Activated naive CD4-positive, alpha-beta T cell (primary cell): Measurements from ENCODE around the gene ERC1.
"Not testable (repeated sequence)": the region's sequence is repeated elsewhere in the genome, so short reads cannot be mapped to it uniquely, and the experiment has no call there.

ENCODE experiments used
- DNase-seq, 4 experiments: peaks; one replicate each; lab custom pipeline; 2025; lab: John Stamatoyannopoulos, UW

ERC1 gene

GRCh38 chr12:1185460-1186182 lies 194.6 kb downstream of the ERC1 start:
- DNase-seq: no peak

DNA sequence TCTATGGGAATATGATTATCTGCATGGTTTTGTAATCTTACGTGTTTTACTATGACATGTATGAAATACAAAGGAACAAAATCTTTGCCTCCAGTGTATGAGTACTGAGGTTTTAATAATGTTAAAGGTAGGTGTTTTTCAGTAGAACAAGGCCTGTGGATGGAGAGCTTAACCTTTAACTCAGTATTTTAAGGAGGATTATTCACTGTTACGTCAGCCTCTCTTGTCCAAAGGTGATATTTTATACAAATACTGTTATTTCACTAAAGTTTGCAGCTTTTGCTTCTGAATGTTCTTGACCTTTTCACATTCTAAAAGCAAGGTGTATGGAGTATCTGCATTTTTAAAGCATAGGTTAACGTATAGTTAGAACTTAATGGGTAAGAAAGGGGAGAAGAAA lies 195.3 kb downstream of the ERC1 start:
- DNase-seq: no peak

GRCh38 chr12:1188016-1188415 lies 197.0 kb downstream of the ERC1 start:
- no peak for DNase-seq

- DNase-seq: no peak
These were observed 198.1 kb downstream of the ERC1 start for GRCh38 chr12:1189163-1189562.

- no peak for DNase-seq
These were observed 204.5 kb downstream of the ERC1 start for GRCh38 chr12:1195513-1195912.

DNA sequence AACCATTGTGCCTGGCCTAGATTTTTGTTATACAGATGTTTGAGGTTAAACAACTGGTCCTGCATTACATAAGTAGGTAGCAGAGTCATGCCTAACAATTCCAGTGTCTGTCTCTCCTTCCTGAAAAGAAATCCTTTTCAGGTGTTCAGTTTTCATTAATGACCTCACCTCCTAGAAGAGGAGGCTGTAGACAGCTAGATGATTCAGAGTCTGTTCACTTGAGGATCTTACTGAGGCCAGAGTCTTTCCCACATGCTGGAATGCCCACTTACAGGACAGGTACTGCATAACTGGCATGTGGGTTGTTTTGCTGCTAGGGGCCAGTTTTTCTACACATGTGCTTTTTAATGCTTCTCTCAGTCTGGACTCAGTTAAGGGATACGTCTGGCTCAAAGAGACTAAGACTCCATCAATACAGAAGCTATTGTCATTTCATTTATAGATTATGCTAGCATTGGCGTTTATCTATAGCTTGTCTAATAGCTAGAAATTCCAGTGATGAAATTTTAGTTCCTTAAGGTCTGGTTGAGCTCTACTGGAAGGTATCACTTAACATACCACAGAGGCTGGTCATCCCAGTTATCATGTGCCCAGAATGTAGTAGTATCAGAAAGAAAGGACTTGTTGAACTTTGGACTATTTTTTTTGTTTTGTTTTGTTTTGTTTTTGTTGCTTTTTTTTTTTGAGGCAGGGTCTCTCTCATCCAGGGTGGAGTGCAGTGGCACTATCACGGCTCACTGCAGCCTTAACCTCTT lies 206.4 kb downstream of the ERC1 start:
- DNase-seq: no peak

GRCh38 chr12:1198854-1199253 lies 207.8 kb downstream of the ERC1 start:
- DNase-seq: not testable (repeated sequence)

GRCh38 chr12:1199700-1200099 lies 208.7 kb downstream of the ERC1 start:
- DNase-seq: no peak

GRCh38 chr12:1201030-1201429 lies 210.0 kb downstream of the ERC1 start:
- no peak for DNase-seq

DNA sequence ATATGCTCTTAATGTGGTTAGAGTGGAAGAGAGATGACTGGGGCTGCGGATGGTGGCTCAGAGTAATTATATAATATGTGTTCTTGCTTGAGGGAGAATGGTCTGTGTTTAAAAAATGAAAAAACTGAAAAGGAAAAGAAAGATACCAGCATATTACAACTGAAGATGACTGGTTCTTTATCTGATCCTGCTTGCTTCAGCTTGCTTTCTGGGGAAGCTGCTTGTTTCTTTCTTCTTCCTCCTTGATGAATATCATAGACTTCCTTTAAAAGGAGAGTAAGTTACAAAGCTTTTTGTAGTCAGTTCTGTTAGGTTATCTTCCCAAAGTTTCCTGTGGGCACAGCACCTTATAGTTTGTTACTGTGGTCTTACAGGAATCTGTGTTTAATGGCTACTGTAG lies 210.9 kb downstream of the ERC1 start:
- no peak for DNase-seq

DNA sequence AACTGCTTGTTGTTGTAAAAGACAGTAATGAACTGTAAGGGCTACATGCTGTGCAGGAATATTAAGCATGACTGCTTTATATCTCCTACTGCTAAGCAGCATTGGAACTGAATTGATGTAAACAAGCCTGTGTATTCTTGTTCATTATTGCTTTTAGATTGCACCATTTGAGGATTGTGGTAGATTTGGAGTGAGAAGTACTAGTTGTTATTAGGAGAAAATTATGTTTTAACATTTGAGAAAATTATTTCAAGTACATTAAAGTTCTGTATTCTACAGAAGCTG lies 212.7 kb downstream of the ERC1 start:
- DNase-seq: no peak

GRCh38 chr12:1204581-1205121 lies 213.6 kb downstream of the ERC1 start:
- no peak for DNase-seq

DNA sequence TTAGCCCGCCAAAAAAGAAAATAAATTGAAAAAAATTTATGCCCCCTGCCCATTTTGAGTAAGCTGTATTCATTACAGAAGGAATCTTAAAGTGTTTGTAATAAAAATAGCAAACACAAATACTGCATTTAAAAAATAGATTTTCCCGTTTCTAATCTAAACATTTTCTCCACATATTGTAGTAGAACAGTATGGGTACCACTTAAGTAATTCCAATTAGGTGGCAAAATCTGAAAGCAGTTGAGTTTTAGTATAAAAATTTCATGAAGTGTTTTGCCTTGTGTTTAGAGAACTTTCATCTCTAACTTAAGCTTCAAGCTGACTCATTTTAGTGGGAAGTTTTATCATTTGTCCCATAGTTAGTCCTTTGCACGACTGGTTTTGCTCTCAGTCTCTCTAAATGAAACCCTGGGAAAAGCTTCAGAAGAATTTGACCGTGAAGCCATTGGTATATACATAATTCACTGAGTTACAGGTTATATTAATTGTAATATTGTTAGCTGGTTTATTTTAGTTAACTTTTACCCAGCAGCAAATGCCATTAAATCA lies 214.6 kb downstream of the ERC1 start:
- DNase-seq: no peak

DNA sequence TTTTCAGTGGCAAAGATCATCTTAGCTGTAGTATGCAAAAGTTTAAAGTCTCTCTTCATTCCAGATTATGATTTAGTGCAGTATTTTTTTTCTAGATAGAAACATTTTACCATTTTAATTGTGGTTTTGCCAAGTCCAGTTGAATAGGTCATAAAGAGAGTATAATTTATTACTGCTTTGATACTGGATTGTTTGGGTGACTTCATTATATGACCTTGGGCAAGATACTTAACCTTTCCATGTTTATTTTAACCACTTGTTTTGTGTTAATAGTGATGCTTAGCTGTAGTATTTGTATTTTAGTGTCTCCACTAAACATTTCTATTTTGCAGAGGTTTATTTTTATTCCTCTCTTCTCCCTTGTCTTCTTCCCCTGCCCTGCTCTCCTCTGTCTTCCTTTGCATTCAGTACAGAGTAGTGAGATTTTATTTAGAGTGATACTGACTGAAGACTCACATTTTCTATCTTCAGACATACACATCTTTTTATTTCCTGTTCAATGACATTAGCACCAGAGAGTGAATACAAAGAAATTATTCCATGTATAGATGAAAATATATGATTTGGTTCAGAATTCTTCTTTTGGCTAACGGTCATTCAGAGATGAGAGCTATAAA lies 215.2 kb downstream of the ERC1 start:
- no peak for DNase-seq

GRCh38 chr12:1207276-1207675 lies 216.3 kb downstream of the ERC1 start:
- no peak for DNase-seq

DNA sequence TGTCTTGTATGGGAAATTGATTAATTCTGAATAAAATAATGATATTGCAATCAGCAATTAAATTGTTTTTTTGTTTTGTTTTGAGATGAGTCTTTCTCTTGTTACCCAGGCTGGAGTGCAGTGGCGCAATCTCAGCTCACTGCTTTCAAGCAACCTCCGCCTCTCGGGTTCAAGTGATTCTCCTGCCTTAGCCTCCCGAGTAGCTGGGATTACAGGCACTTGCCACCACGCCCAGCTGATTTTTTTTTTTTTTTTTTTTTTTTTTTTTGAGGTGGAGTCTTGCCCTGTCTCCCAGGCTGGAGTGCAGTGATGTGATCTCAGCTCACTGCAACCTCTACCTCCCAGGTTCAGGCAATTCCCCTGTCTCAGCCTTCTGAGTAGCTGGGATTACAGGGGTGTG lies 217.7 kb downstream of the ERC1 start:
- DNase-seq: not testable (repeated sequence)

DNA sequence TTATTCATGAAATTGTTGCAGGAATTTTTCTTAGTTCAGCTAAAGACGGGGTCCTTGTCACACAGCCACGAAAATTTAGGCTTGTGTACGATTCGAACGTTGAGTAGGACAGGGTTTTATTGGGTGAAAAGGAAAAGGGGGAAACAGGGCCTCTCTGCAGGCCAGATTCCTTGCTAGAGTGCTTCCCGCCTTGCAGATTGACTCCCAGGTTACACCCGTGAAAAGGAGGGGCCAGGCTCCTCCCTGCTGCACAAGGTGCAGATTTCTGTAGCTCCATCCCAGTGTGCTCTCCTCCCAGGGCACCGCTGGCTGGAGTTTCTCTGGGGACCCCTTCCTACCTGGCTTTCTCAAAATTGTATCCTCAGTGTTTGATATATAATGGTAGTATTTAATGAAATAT lies 221.5 kb downstream of the ERC1 start:
- DNase-seq: no peak

DNA sequence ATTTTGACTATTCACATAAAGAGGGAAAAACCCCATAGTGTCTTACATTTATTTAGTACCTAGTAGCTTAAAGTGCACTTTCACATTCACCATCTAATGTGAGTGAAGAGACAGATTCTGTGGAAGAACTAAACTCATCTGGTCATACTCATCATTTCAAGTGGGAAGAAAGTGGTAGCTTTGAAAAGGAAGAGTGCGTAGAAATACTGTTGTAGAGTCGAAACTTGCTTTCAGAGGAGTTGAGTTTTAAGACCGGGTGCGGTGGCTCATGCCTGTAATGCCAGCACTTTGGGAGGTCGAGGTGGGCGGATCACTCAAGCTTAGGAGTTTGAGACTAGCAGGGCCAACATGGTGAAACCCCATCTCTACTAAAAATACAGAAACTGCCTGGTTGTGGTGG lies 222.2 kb downstream of the ERC1 start:
- DNase-seq: no peak

- DNase-seq: no peak
These were observed 222.7 kb downstream of the ERC1 start for GRCh38 chr12:1213618-1214205.

DNA sequence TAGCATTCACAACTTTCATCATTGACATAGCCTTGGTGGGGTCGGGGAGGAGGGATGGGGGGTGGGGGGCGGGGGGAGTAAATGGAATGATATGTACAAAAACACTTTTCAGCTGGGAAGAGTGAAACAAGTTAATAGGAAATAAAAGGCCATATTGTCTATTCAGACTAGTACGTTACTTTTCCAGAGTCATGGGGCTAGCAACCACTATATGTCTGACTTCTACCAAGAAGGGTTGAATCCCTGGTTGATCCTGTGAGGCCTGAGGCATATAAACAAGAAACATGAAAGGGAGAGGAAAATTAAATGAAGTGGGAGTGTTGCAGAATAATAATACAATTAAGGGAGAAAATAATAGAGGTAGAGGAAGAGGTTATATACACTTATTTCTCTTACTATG lies 225.5 kb downstream of the ERC1 start:
- no peak for DNase-seq

- no peak for DNase-seq
These were observed 226.3 kb downstream of the ERC1 start for GRCh38 chr12:1217191-1217949.

DNA sequence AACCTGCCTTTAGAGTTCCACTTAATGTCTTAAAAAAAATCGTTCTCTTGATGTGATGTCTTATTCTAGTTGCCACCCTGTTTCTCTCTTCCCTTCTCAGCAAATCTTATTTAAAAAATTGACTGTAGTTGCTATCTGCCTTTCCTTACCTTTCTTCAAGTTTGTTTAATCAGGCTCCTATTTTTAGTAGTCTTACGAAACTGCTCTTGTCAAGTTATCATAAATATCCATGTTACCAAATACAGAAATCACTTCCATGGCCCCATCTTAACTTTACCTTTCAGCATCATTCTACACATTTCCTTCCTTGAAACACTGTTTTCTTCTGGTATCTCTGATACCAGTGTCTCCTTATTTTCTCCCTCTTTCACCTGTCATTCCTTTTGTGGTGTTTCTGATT lies 227.3 kb downstream of the ERC1 start:
- DNase-seq: no peak
